ENCODE data around the gene TUSC2. TPM values are rescaled to one million over a fixed set of nuclear protein-coding genes. Genes with fewer than 3 reads are reported as not detected.
A peak's percentile ranks its signal among the peaks of the same experiment; 100 is the strongest.

TUSC2 gene
- total and polyA plus RNA-seq, 5 donors from 2014 or later, result 17.5 to 55.6 (median 45.9) TPM

DNA sequence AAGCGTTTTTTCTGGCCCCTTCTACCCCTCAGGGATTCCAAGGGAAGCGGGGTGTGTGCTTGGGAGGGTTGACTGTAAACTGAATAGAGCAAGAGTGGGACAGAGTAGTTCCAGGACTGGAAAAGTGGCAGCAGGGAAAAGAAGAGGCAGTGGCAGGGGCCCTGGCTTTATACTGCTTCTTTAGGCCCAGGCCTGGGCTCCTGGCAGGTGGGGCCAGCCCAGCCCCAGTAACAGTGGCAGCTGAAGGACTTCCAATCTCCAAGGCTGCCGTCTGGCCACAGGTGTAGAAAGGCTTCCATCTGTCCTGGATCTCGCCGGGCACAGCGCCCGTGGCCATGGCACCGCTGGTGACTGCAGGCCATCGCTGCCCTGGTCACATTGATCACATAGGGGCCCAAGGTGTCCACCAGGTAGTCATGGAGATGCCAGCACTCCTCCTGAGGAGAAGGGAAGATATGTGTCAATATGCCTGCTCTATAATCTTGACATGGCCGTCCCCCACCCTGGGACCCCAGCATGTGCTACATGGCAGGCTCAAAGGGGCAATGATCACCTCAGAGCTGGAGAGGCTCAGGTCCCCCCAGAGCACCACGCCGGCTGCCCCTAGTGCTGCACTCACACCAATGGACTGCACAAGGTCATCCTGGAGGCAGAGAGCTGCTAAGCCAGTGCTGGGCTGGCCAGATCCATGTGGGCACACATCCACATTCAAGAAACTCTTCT lies 34.8 kb downstream of the TUSC2 start:
- Histone ChIP-seq H3K27ac (ENCODE audit: insufficient read depth, low read length, poor library complexity, severe bottlenecking) (peak overlapping the region; percentile 80), H3K36me3 (ENCODE audit: control insufficient read depth, insufficient read depth, low read length) (peaks cover 22% of the 10 kb centered on the region), H3K4me3 (ENCODE audit: low read depth, low read length) (peak overlapping the region; percentile 70), H3K9me3 (ENCODE audit: control insufficient read depth in 2 of 2, low read length in 2 of 2) (no peaks in the 10 kb centered on the region), H3K4me1 (ENCODE audit: control insufficient read depth, insufficient read depth, low read length, poor library complexity, severe bottlenecking) (peaks cover 21% of the 10 kb centered on the region), H3K27me3 (ENCODE audit: control insufficient read depth, insufficient read depth, low read length) (no peaks in the 10 kb centered on the region)
- ATAC-seq (ENCODE audit: low read depth in 2 of 2), result no peak
- Mint-ChIP-seq H3K4me3 (peak overlapping the region; percentile 82 to 92 (median 90)), H3K9me3 (no peaks in the 10 kb centered on the region), H3K27ac (peak overlapping the region in 2 of 3 donors; percentile 97 to 99), H3K27me3 (no peaks in the 10 kb centered on the region), H3K4me1 (peaks cover 0 to 34% (median 16%) of the 10 kb centered on the region in 4 donors), H3K36me3 (peaks cover under 1% of the 10 kb centered on the region)
- DNase-seq, result no peak

DNA sequence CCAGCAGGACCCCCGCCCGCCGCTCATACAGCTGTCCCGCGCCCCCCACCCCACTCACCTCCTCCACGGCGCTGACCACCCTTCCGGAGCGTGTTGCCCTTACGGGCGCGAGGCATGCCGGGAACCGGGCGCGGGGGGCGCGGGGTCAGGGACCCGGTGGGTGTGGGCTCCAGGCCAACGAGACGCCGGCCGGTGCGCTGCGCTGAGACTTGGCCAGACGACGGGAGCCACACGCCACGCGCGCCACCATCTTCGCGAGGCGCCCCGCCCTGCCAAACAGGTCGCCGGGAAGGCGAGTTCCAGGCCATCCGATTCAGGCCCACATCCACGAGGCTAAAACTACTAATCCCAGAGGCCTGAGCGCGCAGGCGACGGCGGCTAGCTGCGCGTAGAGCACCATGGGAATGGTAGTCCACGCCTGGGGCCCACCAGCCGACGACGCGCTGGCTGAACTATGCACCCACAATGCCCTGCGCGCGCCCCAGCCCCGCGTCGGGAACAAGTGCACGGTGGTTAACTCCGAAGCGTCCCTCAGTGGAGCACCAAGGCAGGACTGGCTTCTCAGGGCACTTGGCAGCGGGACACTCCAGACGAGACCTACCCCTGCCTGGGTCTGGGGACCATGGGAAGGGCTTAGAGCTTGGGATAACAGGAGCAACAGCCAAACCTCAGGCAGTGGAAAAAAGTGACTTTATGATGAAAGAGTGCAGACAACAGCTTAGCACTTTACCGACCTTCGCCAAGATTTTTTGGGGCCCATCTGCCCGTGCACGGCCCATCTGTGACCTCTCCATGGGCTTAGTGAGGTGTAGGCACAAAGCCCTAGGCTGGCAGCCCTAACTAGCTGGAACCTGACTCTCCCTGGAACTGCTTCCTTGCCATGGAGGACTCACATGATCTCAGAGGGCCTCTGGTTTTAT lies 35.6 kb downstream of the TUSC2 start, which contains the start of gene IFRD2:
Gene IFRD2 (minus strand): TSS at position 271 of the 920 bp plus-strand sequence. CDS start 155 bp downstream, at position 116.
- H3K36me3 Mint-ChIP-seq, result peaks cover 4% of the 10 kb centered on the region
- peak within 1 kb of the TSS; percentile 75 for H3K4me3 ChIP-seq (ENCODE audit: low read depth, low read length)
- H3K4me1 ChIP-seq (ENCODE audit: control insufficient read depth, insufficient read depth, low read length, poor library complexity, severe bottlenecking), result peaks cover 15% of the 10 kb centered on the region
- H3K9me3 ChIP-seq (ENCODE audit: control insufficient read depth in 2 of 2, low read length in 2 of 2), result no peaks in the 10 kb centered on the region
- H3K27ac Mint-ChIP-seq, result peak within 1 kb of the TSS; percentile 97 to 99 (median 97)
- peaks cover 0 to 26% (median 14%) of the 10 kb centered on the region in 4 donors for H3K4me1 Mint-ChIP-seq
- H3K36me3 ChIP-seq (ENCODE audit: control insufficient read depth, insufficient read depth, low read length), result peaks cover 29% of the 10 kb centered on the region
- no peaks in the 10 kb centered on the region for H3K9me3 Mint-ChIP-seq
- H3K27ac ChIP-seq (ENCODE audit: insufficient read depth, low read length, poor library complexity, severe bottlenecking), result peak within 1 kb of the TSS; percentile 80
- peak; percentile 99 for ATAC-seq (ENCODE audit: low read depth in 2 of 2)
- peak within 1 kb of the TSS; percentile 82 to 92 (median 90) for H3K4me3 Mint-ChIP-seq
- peak; percentile 95 to 99 (median 95) for DNase-seq
- H3K27me3 Mint-ChIP-seq, result no peaks in the 10 kb centered on the region
- no peaks in the 10 kb centered on the region for H3K27me3 ChIP-seq (ENCODE audit: control insufficient read depth, insufficient read depth, low read length)

DNA sequence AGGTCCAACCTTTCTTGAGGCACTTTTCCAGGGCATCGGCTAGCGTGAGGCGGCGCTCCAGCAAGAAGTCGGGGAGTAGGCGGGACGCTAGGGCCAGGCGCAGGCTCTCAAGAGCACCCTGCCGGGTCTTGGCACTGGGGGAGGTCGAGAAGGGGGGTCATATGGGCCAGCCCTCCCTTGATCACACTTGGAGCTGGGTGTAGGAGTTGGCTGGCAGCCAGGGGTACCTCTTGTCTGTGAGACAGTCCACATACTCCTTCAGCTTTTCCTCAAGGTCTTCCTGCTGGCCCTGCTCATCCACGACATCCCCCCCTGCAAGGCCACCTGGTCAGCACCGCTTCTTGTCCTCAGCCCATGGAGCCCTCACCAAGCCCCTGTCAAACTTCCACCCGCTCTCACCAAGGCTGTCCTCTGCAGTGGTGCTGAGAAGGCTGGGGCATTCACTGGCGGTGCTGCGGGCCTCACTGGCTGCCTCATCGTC lies 37.8 kb downstream of the TUSC2 start:
- ATAC-seq (ENCODE audit: low read depth in 2 of 2) (no peak), DNase-seq (no peak)
- H3K4me1 ChIP-seq (ENCODE audit: control insufficient read depth, insufficient read depth, low read length, poor library complexity, severe bottlenecking), result peaks cover 15% of the 10 kb centered on the region
- no peak overlapping the region for H3K4me3 ChIP-seq (ENCODE audit: low read depth, low read length)
- H3K4me3 Mint-ChIP-seq, result peak overlapping the region; percentile 44 to 62 (median 60)
- H3K27ac ChIP-seq (ENCODE audit: insufficient read depth, low read length, poor library complexity, severe bottlenecking), result no peak overlapping the region
- H3K27me3 ChIP-seq (ENCODE audit: control insufficient read depth, insufficient read depth, low read length), result no peaks in the 10 kb centered on the region
- no peaks in the 10 kb centered on the region for H3K9me3 Mint-ChIP-seq
- H3K27ac Mint-ChIP-seq, result no peak overlapping the region
- peaks cover 0 to 21% (median 12%) of the 10 kb centered on the region in 4 donors for H3K4me1 Mint-ChIP-seq
- H3K9me3 ChIP-seq (ENCODE audit: control insufficient read depth in 2 of 2, low read length in 2 of 2), result no peaks in the 10 kb centered on the region
- peaks cover 34% of the 10 kb centered on the region for H3K36me3 ChIP-seq (ENCODE audit: control insufficient read depth, insufficient read depth, low read length)
- peaks cover 4% of the 10 kb centered on the region for H3K36me3 Mint-ChIP-seq
- H3K27me3 Mint-ChIP-seq, result no peaks in the 10 kb centered on the region

DNA sequence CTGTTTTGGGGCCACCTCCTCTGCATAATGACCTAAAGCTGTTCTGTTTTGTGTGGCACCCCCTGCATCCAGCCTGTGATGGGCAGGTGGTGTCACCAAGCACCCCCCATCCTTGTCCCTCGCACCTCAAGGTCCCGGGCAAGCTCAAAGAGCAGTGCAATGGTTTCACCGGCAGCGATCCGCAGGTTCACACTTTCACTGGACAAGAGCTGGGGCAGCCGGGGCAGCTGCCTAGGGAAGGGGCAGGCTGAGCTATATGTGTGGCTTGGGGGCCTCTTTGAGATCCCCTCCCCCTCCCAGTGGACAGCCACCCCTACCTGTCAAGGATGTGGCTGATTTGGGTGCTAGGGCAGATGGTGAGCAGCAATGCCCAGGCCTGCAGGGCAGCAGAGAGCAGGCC lies 38.9 kb downstream of the TUSC2 start:
- no peaks in the 10 kb centered on the region for H3K9me3 Mint-ChIP-seq
- H3K27me3 Mint-ChIP-seq, result no peaks in the 10 kb centered on the region
- Histone ChIP-seq H3K4me3 (ENCODE audit: low read depth, low read length) (no peak overlapping the region), H3K27ac (ENCODE audit: insufficient read depth, low read length, poor library complexity, severe bottlenecking) (no peak overlapping the region), H3K27me3 (ENCODE audit: control insufficient read depth, insufficient read depth, low read length) (no peaks in the 10 kb centered on the region), H3K4me1 (ENCODE audit: control insufficient read depth, insufficient read depth, low read length, poor library complexity, severe bottlenecking) (peaks cover 15% of the 10 kb centered on the region), H3K36me3 (ENCODE audit: control insufficient read depth, insufficient read depth, low read length) (peaks cover 34% of the 10 kb centered on the region), H3K9me3 (ENCODE audit: control insufficient read depth in 2 of 2, low read length in 2 of 2) (no peaks in the 10 kb centered on the region)
- H3K4me1 Mint-ChIP-seq, result peaks cover 0 to 21% (median 12%) of the 10 kb centered on the region in 4 donors
- H3K4me3 Mint-ChIP-seq, result peak overlapping the region in 2 of 4 donors; percentile 21 to 62
- DNase-seq (no peak), ATAC-seq (ENCODE audit: low read depth in 2 of 2) (no peak)
- H3K36me3 Mint-ChIP-seq, result peaks cover 4% of the 10 kb centered on the region
- no peak overlapping the region for H3K27ac Mint-ChIP-seq

DNA sequence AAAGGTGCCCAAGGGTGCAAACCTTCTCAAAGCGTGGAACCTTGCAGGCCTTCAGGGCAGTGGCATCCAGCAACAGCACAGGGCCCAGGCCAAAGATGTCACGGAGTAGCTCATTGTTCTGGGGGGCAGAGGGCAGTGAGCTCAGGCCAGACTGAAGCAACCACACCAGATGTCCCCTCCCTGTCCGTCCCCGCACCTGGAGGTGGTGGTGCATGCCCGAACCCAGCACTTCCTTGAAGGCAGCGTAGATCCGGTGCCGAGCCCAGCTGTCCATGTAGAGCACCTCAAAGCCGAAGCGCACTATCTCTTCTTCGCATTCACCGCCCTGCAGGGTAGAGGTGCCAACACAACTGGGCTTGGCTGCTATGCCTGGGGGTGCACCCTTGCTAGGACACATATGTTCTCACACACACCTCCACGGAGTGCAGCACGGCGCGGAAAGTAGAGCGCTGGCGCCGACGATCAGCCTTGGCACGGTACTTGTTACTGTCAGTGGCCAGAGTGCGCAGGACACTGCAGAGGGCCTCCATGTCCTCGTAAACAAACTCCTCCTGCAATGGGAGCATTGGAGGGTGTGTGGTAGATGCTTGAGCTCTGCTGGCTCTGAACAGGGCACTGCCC lies 39.5 kb downstream of the TUSC2 start:
- DNase-seq (no peak), ATAC-seq (ENCODE audit: low read depth in 2 of 2) (no peak)
- Histone ChIP-seq H3K27me3 (ENCODE audit: control insufficient read depth, insufficient read depth, low read length) (no peaks in the 10 kb centered on the region), H3K36me3 (ENCODE audit: control insufficient read depth, insufficient read depth, low read length) (peaks cover 34% of the 10 kb centered on the region), H3K4me1 (ENCODE audit: control insufficient read depth, insufficient read depth, low read length, poor library complexity, severe bottlenecking) (peaks cover 15% of the 10 kb centered on the region), H3K4me3 (ENCODE audit: low read depth, low read length) (no peak overlapping the region), H3K27ac (ENCODE audit: insufficient read depth, low read length, poor library complexity, severe bottlenecking) (no peak overlapping the region), H3K9me3 (ENCODE audit: control insufficient read depth in 2 of 2, low read length in 2 of 2) (no peaks in the 10 kb centered on the region)
- peaks cover 0 to 21% (median 10%) of the 10 kb centered on the region in 4 donors for H3K4me1 Mint-ChIP-seq
- H3K27ac Mint-ChIP-seq, result no peak overlapping the region
- peaks cover 4% of the 10 kb centered on the region for H3K36me3 Mint-ChIP-seq
- peak overlapping the region in 1 of 4 donors; percentile 62 for H3K4me3 Mint-ChIP-seq
- H3K9me3 Mint-ChIP-seq, result no peaks in the 10 kb centered on the region
- no peaks in the 10 kb centered on the region for H3K27me3 Mint-ChIP-seq

DNA sequence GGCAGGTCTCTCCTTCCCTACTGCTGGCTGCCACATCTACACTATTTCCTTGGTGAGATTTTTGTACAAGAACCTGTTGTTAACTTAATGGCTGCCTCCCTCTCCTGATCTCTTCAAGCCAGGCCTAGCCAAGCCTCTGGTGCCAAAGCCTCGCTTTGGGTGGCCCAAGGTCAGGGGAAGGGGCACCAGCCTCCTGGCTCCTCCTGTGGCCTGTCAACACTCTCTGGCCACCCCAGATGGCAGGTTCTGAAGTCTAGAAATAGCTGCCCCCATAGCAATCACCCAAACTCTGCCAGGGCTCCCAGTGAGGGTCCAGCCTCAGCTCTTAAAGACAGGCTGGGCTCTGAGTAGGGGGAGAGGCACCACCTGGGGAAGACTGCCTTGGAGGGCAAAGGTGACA lies 40.8 kb downstream of the TUSC2 start:
- H3K27ac ChIP-seq (ENCODE audit: insufficient read depth, low read length, poor library complexity, severe bottlenecking), result no peak overlapping the region
- no peaks in the 10 kb centered on the region for H3K9me3 Mint-ChIP-seq
- peaks cover 9% of the 10 kb centered on the region for H3K4me1 ChIP-seq (ENCODE audit: control insufficient read depth, insufficient read depth, low read length, poor library complexity, severe bottlenecking)
- H3K4me3 Mint-ChIP-seq, result peak overlapping the region in 2 of 4 donors; percentile 25 to 81
- H3K4me1 Mint-ChIP-seq, result peaks cover 0 to 13% (median 3%) of the 10 kb centered on the region in 4 donors
- no peak overlapping the region for H3K27ac Mint-ChIP-seq
- ATAC-seq (ENCODE audit: low read depth in 2 of 2) (no peak), DNase-seq (no peak)
- H3K4me3 ChIP-seq (ENCODE audit: low read depth, low read length), result no peak overlapping the region
- no peaks in the 10 kb centered on the region for H3K9me3 ChIP-seq (ENCODE audit: control insufficient read depth in 2 of 2, low read length in 2 of 2)
- peaks cover 34% of the 10 kb centered on the region for H3K36me3 ChIP-seq (ENCODE audit: control insufficient read depth, insufficient read depth, low read length)
- no peaks in the 10 kb centered on the region for H3K27me3 ChIP-seq (ENCODE audit: control insufficient read depth, insufficient read depth, low read length)
- H3K27me3 Mint-ChIP-seq, result no peaks in the 10 kb centered on the region
- H3K36me3 Mint-ChIP-seq, result peaks cover 4% of the 10 kb centered on the region

Data from CD4-positive, CD25-positive, alpha-beta regulatory T cell (primary cell).